ENCODE data around the gene KATNIP. TPM values are rescaled to one million over a fixed set of nuclear protein-coding genes. Genes with fewer than 3 reads are reported as not detected.

KATNIP gene
- polyA plus RNA-seq, 1 of the 3 experiments (the other 2 are of a cell fraction) = 25.5 TPM

DNA sequence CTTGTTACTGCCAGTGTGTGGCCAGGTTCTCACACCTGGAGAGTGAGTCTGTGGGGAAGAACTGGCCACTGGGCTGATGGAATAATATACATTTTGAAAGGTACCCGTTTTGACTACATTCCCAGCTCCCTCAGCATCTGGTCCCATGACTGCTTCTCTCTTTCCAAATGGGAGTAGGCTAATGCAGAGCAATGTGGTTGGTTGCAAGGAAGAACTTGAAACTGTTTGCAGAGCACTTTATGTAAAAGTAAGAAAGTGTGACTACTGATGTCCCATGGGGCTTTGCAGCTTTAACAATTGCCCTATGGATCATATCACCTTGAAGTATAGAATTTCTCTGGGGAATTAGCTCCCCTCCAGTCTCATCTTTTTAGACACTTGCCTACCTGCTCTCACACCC lies 9.0 kb downstream of the KATNIP start:
- WGBS (ENCODE audit: low lambda C conversion rate) = 100% methylated on average over 1 of the region's 1 CpG
- H2AFZ ChIP-seq (ENCODE audit: low read depth) = no peak overlapping the region
- H3K79me2 ChIP-seq (ENCODE audit: insufficient read depth) = peaks cover 55% of the 10 kb centered on the region
- DNase-seq = no peak
- H4K20me1 ChIP-seq (ENCODE audit: insufficient read depth) = no peaks in the 10 kb centered on the region; the same call in 1 of the 2 replicates
- H3K9ac ChIP-seq = no peak overlapping the region
- no peak overlapping the region for H3K27ac ChIP-seq (ENCODE audit: low read depth in 2 of 2, low read length in 1 of 2)
- TF ChIP-seq FOXM1 (IDR thresholded peaks at IDR 0.05; ENCODE audit: low read depth) (no peak), MEF2A (IDR thresholded peaks at IDR 0.05; ENCODE audit: borderline replicate concordance, low read depth) (no peak), TEAD4 (IDR thresholded peaks at IDR 0.05; ENCODE audit: borderline replicate concordance, insufficient read depth) (no peak), TCF12 (IDR thresholded peaks at IDR 0.05) (no peak), FOSL2 (IDR thresholded peaks at IDR 0.05; ENCODE audit: borderline replicate concordance, low read depth) (no peak), RXRA (IDR thresholded peaks at IDR 0.05; ENCODE audit: borderline replicate concordance, low read depth) (no peak), POLR2AphosphoS5 (IDR thresholded peaks at IDR 0.05; ENCODE audit: low read depth, low read length) (no peak), RAD21 (IDR thresholded peaks at IDR 0.05; ENCODE audit: low read length) (no peak), TAF1 (IDR thresholded peaks at IDR 0.05; ENCODE audit: borderline replicate concordance, low read depth, low read length) (no peak), NFIC (IDR thresholded peaks at IDR 0.05; ENCODE audit: borderline replicate concordance) (no peak), EP300 (IDR thresholded peaks at IDR 0.05; ENCODE audit: borderline replicate concordance in 1 of 2, low read depth in 1 of 2, low read length in 1 of 2) (no peak), CHD2 (IDR thresholded peaks at IDR 0.05; ENCODE audit: low read length, partially characterized antibody) (no peak), SIN3A (IDR thresholded peaks at IDR 0.05; ENCODE audit: borderline replicate concordance, low read depth, low read length) (no peak)
- TF ChIP-seq, protein P1, sequence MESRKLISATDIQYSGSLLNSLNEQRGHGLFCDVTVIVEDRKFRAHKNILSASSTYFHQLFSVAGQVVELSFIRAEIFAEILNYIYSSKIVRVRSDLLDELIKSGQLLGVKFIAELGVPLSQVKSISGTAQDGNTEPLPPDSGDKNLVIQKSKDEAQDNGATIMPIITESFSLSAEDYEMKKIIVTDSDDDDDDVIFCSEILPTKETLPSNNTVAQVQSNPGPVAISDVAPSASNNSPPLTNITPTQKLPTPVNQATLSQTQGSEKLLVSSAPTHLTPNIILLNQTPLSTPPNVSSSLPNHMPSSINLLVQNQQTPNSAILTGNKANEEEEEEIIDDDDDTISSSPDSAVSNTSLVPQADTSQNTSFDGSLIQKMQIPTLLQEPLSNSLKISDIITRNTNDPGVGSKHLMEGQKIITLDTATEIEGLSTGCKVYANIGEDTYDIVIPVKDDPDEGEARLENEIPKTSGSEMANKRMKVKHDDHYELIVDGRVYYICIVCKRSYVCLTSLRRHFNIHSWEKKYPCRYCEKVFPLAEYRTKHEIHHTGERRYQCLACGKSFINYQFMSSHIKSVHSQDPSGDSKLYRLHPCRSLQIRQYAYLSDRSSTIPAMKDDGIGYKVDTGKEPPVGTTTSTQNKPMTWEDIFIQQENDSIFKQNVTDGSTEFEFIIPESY (IDR thresholded peaks at IDR 0.05; ENCODE audit: borderline replicate concordance, low read depth) = no peak
- no peaks in the 10 kb centered on the region for H3K9me2 ChIP-seq
- H3K27me3 ChIP-seq (ENCODE audit: insufficient read depth) = no peaks in the 10 kb centered on the region
- H3K9me3 ChIP-seq = no peaks in the 10 kb centered on the region
- H3K4me3 ChIP-seq (ENCODE audit: low read depth in 2 of 2, low read length in 1 of 2) = no peak overlapping the region
- no peaks in the 10 kb centered on the region; a peak in 1 of 4 replicates for H3K4me1 ChIP-seq (ENCODE audit: control insufficient read depth in 1 of 2, insufficient read depth in 2 of 2, low read depth in 1 of 2, low read length in 1 of 2)
- H3F3A ChIP-seq (replicated peaks; ENCODE audit: insufficient read depth) = peaks cover 3% of the 10 kb centered on the region
- H3K36me3 ChIP-seq (replicated peaks in 1 of 2; ENCODE audit: control insufficient read depth in 1 of 2, insufficient read depth in 2 of 2, low read length in 1 of 2) = no peaks in the 10 kb centered on the region
- ChIA-PET CTCF (no interaction called here), POLR2A (no interaction called here)
- H3K4me2 ChIP-seq = no peak overlapping the region

DNA sequence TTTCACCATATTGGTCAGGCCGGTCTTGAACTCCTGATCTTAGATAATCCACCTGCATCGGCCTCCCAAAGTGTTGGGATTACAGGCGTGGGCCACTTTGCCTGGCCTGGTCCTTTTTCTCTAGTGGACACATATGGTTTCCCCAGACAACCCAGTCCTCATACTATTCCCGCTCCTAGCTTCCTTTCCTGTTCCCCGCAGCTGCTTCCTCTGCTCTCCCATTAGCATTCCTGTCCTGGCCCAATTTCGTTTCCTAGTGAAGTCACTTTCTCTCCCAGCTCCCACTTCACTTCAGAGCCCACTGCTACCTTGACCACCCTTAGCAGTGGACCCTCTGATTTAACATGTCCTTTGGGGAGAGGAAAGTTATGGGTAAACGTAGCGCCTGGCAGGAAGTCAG lies 11.3 kb downstream of the KATNIP start:
- H3K79me2 ChIP-seq (ENCODE audit: insufficient read depth) = peaks cover 33% of the 10 kb centered on the region
- H3F3A ChIP-seq (replicated peaks; ENCODE audit: insufficient read depth) = peaks cover 1% of the 10 kb centered on the region
- no peaks in the 10 kb centered on the region for H3K36me3 ChIP-seq (replicated peaks in 1 of 2; ENCODE audit: control insufficient read depth in 1 of 2, insufficient read depth in 2 of 2, low read length in 1 of 2)
- peaks cover 0 to 5% of the 10 kb centered on the region in 2 experiments; a peak in 1 of 4 replicates for H3K4me1 ChIP-seq (ENCODE audit: control insufficient read depth in 1 of 2, insufficient read depth in 2 of 2, low read depth in 1 of 2, low read length in 1 of 2)
- H3K27ac ChIP-seq (ENCODE audit: low read depth in 2 of 2, low read length in 1 of 2) = no peak overlapping the region; a peak in 1 of 4 replicates
- H2AFZ ChIP-seq (ENCODE audit: low read depth) = no peak overlapping the region
- H3K4me3 ChIP-seq (ENCODE audit: low read depth in 2 of 2, low read length in 1 of 2) = no peak overlapping the region
- no peak for DNase-seq
- no peaks in the 10 kb centered on the region for H3K9me2 ChIP-seq
- POLR2A ChIA-PET = interaction anchor here (1.9 kb wide), 1 partner anchor 11 kb away, joined by 6 read pairs; the partner anchor contains the start of genes GTF3C1 and KATNIP
- no peak overlapping the region for H3K9ac ChIP-seq
- H3K4me2 ChIP-seq = no peak overlapping the region
- WGBS (ENCODE audit: low lambda C conversion rate) = 91% methylated on average over 8 of the region's 8 CpGs
- H4K20me1 ChIP-seq (ENCODE audit: insufficient read depth) = no peaks in the 10 kb centered on the region
- CTCF ChIA-PET = no interaction called here
- TF ChIP-seq SIN3A (IDR thresholded peaks at IDR 0.05; ENCODE audit: borderline replicate concordance, low read depth, low read length) (no peak), TCF12 (IDR thresholded peaks at IDR 0.05) (no peak), GABPA (IDR thresholded peaks at IDR 0.05; ENCODE audit: low read depth) (no peak), JUND (IDR thresholded peaks at IDR 0.05) (no peak), GATA2 (CRISPR knock-in tag; IDR thresholded peaks at IDR 0.05) (no peak), RXRA (IDR thresholded peaks at IDR 0.05; ENCODE audit: borderline replicate concordance, low read depth) (no peak), RFX5 (IDR thresholded peaks at IDR 0.05; ENCODE audit: low read length) (no peak), NFIC (IDR thresholded peaks at IDR 0.05; ENCODE audit: borderline replicate concordance) (no peak), TAF1 (IDR thresholded peaks at IDR 0.05; ENCODE audit: borderline replicate concordance, low read depth, low read length) (no peak)
- TF ChIP-seq, protein P2, sequence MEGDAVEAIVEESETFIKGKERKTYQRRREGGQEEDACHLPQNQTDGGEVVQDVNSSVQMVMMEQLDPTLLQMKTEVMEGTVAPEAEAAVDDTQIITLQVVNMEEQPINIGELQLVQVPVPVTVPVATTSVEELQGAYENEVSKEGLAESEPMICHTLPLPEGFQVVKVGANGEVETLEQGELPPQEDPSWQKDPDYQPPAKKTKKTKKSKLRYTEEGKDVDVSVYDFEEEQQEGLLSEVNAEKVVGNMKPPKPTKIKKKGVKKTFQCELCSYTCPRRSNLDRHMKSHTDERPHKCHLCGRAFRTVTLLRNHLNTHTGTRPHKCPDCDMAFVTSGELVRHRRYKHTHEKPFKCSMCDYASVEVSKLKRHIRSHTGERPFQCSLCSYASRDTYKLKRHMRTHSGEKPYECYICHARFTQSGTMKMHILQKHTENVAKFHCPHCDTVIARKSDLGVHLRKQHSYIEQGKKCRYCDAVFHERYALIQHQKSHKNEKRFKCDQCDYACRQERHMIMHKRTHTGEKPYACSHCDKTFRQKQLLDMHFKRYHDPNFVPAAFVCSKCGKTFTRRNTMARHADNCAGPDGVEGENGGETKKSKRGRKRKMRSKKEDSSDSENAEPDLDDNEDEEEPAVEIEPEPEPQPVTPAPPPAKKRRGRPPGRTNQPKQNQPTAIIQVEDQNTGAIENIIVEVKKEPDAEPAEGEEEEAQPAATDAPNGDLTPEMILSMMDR (IDR thresholded peaks at IDR 0.05) = no peak
- no peaks in the 10 kb centered on the region for H3K9me3 ChIP-seq
- no peaks in the 10 kb centered on the region for H3K27me3 ChIP-seq (ENCODE audit: insufficient read depth)

Data from SK-N-SH (cell line).